Erythroblast (primary cell): ENCODE data around the gene ATG10.
"Not testable (repeated sequence)": the region's sequence is repeated elsewhere in the genome, so short reads cannot be mapped to it uniquely, and the experiment has no call there.

Experiments
- DNase-seq, 2 experiments: peaks; one replicate each; lab custom pipeline; 2025; lab: John Stamatoyannopoulos, UW
- GATA1 ChIP-seq: IDR thresholded peaks from 2 replicates; pipeline ENCODE4 v1.6.1; 2011; ENCODE audit warnings: low read depth, mild to moderate bottlenecking, control low read depth, low read length, moderate library complexity
- POLR2A ChIP-seq: IDR thresholded peaks from 2 replicates; pipeline ENCODE4 v1.6.1; 2011; ENCODE audit warnings: mild to moderate bottlenecking, low read length

Gene ATG10

DNA sequence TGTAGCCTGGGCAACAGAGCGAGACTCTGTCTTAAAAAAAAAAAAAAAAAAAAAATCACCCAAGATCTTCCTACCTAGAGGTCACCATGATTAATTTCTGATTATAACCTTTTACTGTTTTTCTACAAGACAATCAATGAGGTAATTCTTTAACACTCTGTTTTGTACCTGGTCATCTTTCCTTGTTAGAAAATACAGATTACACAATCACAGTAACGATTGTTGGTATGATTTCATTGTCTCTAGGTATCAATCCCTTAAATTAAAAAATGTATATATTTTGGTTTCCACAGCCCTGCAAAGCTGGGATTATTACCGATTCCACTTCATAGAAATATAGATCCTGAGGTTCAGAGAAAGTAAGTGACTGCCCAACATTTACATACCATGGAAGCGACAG, 8.3 kb upstream of the ATG10 start:
- DNase-seq = no peak
- TF ChIP-seq POLR2A = no peak
- no peak for TF ChIP-seq GATA1

DNA sequence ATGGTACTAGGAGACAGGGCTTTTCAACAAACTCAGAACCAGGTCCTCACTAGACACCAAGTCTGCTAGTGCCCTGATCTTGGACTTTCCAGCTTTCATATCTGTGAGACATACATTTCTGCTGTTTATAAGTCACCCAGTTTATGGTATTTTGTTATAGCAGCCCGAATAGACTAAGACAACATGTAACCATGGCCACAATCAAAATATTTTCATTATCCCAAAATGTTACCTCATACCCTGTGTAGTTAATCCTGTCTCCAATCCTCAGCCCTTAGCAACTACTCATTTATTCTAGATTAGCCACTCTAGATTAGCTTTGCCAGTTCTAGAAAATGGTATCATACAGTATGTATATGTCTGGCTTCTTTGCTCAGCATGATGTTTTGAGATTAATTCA, 6.3 kb upstream of the ATG10 start:
- TF ChIP-seq GATA1 = no peak
- TF ChIP-seq POLR2A = no peak
- DNase-seq = peak in 1 of 2 experiments; percentile 5

DNA sequence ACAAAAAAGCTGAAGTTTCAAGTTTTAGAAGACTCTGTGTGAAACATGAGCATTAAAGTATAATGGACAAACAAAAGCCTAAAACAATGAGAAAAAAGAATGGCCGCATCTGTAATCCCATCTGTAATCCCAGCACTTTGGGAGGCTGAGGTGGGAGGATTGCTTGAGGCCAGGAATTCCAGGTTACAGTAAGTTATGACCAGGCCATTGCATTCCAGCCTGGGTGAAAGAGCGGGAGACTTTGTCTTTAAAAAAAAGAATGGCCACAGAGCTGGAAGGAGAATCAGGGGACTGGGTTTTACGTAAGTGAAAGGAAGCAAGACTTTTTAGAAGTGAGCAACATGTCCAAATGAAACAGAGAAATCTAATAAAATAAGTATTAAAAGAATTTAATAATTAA, 2.6 kb upstream of the ATG10 start:
- TF ChIP-seq GATA1 = no peak
- TF ChIP-seq POLR2A = no peak
- no peak for DNase-seq

DNA sequence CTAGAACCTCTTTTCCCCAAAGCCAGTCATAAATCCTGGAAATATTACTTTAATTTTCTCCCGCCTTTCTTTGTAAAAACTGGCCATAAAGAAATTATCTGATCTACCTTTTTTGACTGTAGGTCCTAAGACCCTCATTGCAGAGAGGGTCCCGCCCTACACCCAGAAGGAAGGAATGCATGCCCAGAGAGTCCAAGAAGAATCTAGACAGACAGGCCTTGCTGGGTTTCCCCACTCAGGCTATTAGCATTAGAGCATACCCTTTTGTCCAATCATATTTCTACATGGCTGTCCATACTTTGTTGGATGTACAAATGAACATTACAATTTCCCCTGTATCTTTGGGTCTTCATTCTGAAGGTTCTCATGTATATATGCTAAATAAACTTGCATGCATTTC, 1.9 kb upstream of the ATG10 start:
- TF ChIP-seq POLR2A = no peak
- TF ChIP-seq GATA1 = no peak
- DNase-seq = no peak

DNA sequence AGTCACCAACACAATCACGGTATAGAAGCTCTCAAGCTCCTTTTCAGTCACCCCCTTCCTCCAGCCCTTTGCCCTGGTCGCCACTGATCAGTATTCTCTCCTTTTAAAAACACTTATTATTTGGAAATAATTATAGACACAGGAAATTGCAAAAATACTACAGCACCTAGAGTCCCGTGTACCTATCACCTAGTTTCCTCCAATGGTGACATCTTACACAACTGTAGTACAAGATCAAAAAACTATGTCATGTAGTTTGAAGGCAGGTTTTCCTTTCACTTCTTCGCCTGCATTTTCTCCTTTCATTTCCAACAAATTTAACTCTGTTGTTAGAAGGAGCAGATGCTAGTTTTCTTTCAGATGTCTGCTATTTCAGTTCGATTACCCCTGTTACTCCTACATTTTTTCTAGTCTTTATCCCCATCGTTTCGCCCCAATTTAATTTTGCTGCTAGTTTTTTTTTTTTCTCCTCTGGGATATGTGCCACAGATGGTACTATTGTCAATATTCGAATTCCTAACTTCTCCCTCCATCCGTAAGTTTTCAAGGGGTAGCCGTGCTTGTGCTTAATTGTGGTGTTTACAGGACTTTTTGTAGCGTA, 612 bp upstream of the ATG10 start:
- TF ChIP-seq GATA1 (no peak), POLR2A (no peak)
- peak; percentile 57 to 78 for DNase-seq

DNA sequence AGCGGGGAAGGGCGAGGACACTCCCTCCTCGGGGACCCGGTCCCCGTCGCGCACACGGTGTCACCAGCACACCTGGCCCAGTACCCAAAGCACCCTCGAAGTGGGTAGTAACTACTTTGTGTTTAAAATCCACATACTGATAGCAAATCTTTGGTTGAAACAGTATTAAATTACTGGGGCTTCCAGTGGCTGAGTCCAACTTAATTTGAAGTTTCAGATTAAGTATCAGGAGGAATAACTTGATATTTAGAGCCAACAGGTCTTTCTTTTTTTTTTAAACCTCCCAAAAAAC, 615 bp downstream of the ATG10 start:
- no peak for TF ChIP-seq GATA1
- TF ChIP-seq POLR2A = no peak
- DNase-seq = no peak

DNA sequence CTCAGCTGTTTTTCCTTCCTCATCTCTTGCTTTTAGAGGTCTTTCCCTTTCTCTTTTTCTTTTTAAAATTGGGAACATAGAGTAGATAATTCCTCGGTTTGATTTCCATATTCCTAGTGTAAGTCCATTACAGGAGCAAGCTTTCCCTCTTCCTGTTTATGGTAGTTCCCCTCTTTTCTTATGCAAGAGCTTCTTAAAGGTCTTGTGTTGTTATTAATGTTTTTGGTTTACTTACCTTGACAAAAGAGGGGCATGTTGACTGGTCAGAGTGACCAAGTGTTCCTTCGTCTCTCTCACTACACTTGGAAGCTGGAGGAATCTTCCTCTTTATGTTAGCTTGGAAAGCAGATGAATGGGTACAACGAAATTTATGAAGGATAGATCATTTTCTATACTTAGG, 8.3 kb downstream of the ATG10 start:
- TF ChIP-seq POLR2A (no peak), GATA1 (no peak)
- no peak for DNase-seq

DNA sequence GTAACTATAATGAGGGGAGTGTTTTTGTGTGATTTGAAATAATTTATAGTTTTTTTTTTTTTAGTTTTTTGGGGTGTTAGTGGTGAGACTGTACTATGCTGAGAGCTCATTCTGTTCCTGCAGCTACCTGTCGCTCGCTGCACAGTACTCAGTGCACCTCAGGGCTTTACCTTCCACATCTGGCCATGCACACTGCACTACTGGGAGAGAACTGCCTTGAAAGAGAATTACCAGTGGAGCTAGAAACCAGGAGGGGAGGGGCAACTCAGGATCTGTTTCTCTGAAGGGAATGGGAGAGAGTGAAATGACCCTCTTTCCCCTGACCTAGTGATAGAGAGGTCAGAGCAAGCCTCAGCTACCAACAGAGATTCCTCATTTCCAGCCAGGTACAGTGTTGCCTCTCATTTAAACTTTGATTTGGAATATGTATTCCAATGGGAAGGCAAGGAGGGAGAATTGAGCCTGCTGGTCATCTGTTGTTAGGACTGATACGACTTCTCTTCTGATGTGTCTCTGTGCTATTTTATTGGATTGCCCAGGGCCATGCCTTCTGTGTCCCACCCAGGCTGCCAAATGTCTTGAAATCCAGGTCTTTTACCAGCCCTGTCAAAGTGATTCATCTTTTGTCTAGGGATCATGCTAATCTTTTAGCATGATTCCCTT, 8.9 kb downstream of the ATG10 start:
- TF ChIP-seq GATA1 (no peak), POLR2A (no peak)
- no peak for DNase-seq

DNA sequence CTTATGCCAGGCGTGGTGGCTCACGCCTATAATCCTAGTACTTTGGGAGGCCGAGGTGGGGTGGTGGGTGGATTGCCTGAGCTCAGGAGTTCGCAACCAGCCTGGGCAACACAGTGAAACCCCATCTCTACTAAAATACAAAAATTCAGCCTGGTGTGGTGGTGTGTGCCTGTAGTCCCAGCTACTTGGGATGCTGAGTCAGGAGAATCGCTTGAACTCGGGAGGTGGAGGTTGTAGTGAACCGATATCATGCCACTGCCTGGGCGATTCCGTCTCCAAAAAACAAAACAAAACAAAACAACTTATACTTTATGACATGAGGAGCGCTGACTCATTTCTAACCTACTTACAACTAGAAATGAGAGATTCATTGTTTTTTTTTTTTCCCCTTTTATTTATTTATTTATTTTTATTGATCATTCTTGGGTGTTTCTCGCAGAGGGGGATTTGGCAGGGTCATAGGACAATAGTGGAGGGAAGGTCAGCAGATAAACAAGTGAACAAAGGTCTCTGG, 10.4 kb downstream of the ATG10 start:
- DNase-seq = not testable (repeated sequence)

DNA sequence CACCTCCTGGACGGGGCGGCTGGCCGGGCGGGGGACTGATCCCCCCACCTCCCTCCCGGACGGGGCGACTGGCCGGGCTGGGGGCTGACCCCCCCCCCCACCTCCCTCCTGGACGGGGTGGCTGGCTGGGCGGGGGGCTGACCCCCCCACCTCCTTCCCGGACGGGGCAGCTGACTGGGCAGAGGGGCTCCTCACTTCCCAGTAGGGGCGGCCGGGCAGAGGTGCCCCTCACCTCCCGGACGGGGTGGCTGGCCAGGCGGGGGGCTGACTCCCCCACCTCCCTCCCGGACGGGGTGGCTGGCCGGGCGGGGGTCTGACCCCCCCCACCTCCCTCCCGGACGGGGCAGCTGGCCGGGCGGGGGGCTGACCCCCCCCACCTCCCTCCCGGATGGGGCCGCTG, 11.3 kb downstream of the ATG10 start:
- not testable (repeated sequence) for DNase-seq

DNA sequence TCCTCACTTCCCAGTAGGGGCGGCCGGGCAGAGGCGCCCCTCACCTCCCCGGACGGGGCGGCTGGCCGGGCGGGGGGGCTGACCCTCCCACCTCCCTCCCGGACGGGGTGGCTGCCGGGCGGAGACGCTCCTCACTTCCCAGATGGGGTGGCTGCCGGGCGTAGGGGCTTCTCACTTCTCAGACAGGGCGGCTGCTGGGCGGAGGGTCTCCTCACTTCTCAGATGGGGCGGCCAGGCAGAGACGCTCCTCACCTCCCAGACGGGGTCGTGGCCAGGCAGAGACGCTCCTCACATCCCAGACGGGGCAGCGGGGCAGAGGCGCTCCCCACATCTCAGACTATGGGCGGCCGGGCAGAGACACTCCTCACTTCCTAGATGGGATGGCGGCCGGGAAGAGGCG, 11.7 kb downstream of the ATG10 start:
- DNase-seq = not testable (repeated sequence)

DNA sequence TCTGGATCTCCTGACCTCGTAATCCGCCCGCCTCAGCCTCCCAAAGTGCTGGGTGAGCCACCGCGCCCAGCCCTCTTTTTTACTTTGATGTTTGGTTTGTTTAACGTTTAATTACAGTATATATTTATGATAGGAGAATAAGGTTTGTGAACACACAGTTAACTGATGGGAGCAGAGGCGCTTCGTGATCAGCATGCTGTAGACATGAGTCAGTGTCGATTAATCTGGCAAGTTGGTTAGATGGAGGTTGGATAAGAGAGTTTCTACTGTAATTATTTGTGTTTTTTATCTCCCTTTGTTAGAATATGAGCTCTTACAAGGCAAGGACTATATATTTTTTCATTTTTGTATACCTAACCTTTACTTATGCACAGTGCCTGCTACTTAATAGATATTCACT, 14.3 kb downstream of the ATG10 start:
- no peak for DNase-seq

DNA sequence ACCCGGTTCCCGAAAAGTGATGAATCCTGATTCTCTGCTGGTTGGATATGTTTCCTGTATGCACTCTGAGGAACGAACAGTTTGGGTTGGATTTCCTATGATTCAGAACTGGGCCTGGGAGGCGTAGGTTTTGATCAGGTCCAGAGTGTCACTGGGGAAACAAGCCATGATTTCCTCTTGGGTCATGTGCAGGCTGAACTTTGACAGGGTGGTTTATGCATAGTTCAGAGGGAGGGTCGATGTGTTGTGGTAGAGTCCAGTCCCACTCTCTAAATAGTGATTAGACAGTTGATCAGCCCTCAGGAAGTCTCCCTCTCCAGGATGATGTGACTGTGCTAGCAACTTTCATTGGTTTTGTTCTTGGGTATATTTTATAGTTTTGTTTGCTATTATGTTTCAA, 17.4 kb downstream of the ATG10 start:
- no peak for DNase-seq
- TF ChIP-seq GATA1 = no peak
- TF ChIP-seq POLR2A = no peak

More for the DNA sequence above, 14.3 kb downstream of the ATG10 start:
- TF ChIP-seq GATA1 (no peak), POLR2A (no peak)

DNA sequence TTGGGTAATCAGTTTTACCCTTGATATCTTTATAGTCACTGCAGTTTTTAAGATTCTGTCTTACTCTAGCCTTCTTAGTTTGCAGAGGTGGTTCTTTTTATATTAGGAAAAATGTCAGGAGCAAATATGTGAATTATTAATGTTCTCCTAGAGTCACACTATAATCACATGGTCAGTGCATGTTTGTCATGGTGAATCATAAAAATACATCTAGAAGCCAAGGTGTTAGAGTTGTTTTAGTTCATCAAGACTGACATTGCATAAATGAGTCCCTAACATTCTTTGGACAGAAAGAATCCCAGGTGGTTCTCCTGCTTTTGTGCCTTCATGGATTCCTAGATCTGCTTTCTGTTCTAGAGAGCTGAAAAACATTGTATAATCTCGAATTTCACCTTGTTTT, 22.9 kb downstream of the ATG10 start:
- no peak for DNase-seq

DNA sequence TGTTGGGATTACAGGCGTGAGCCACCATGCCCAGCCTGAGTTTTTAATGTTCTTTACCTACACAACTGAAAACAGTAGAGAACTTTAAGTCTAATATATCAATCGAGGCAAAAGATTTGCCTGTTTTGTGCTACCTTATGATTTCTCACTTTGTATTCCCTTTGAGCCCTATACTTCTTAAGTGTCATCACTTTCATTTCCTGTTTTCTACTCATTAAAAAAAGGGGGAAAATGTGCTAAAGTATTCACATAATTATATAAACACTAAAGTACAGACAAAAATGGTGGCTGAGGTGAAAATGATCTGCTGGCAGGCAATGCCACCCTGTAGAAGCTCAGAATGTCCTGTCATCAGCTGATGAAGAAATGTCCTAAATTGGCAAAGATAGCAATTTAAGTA, 23.6 kb downstream of the ATG10 start:
- DNase-seq = no peak
- TF ChIP-seq GATA1 = no peak
- no peak for TF ChIP-seq POLR2A

More for the DNA sequence above, 22.9 kb downstream of the ATG10 start:
- TF ChIP-seq GATA1 (no peak), POLR2A (no peak)
